ENCODE results near the gene PKNOX2.

DNA sequence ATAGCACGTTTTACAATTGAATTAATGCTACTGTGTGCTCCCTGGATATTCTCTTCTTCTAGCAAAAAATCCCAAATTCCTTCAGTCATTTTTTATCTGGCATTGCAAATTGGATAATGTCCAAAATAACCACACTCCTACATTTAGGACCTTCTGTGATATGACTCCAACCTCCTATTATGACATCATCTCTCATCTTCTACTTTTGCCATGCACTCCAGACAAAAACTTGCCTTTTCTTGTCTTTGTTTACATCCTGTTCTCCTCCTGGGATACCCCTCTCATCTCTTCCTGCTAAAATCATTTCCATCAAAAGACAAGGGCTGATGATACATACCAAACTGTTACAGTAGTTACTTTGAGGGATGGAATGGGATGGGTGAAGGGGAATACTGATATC, 32.5 kb upstream of the PKNOX2 start:
- TF ChIP-seq, protein P1, sequence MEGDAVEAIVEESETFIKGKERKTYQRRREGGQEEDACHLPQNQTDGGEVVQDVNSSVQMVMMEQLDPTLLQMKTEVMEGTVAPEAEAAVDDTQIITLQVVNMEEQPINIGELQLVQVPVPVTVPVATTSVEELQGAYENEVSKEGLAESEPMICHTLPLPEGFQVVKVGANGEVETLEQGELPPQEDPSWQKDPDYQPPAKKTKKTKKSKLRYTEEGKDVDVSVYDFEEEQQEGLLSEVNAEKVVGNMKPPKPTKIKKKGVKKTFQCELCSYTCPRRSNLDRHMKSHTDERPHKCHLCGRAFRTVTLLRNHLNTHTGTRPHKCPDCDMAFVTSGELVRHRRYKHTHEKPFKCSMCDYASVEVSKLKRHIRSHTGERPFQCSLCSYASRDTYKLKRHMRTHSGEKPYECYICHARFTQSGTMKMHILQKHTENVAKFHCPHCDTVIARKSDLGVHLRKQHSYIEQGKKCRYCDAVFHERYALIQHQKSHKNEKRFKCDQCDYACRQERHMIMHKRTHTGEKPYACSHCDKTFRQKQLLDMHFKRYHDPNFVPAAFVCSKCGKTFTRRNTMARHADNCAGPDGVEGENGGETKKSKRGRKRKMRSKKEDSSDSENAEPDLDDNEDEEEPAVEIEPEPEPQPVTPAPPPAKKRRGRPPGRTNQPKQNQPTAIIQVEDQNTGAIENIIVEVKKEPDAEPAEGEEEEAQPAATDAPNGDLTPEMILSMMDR (conservative IDR thresholded peaks at IDR 0.05): no peak
- TF ChIP-seq ZFX (IDR thresholded peaks at IDR 0.05): no peak

Data from C4-2B (cell line).